Sigmoid colon (tissue), 7 donors: ENCODE results near the gene ZFAND3. TPM values are rescaled to one million over a fixed set of nuclear protein-coding genes. Genes with fewer than 3 reads are reported as not detected.

Experiments used
- DNase-seq: peaks from one replicate; pipeline ENCODE4 v3.0.0-alpha.2; 2019
- H3K27ac ChIP-seq, 4 donors: fragments of 200-600 bp; sonication (generic); one replicate each; pipeline ENCODE4 v1.5.1; 2016 to 2019; ENCODE audit warnings: mild to moderate bottlenecking in 1 of 4
- H3K27me3 ChIP-seq, 3 donors: fragments of 200-600 bp; sonication (generic); one replicate each; pipeline ENCODE4 v1.5.1; 2019; ENCODE audit warnings: mild to moderate bottlenecking in 1 of 3
- H3K36me3 ChIP-seq, 4 donors: fragments of 200-600 bp; sonication (generic); one replicate each; pipeline ENCODE4 v1.5.1; 2016 to 2019
- H3K4me1 ChIP-seq, 4 donors: fragments of 200-600 bp; sonication (generic); one replicate each; pipeline ENCODE4 v1.5.1; 2017 to 2019
- H3K4me3 ChIP-seq, 4 donors: fragments of 200-600 bp; sonication (generic); one replicate each; pipeline ENCODE4 v1.5.1; 2017 to 2019; ENCODE audit warnings: mild to moderate bottlenecking in 2 of 4, moderate library complexity in 1 of 4
- H3K9me3 ChIP-seq, 4 donors: fragments of 200-600 bp in 3 of 4; sonication (generic) in 3 of 4; one replicate each; pipeline versions ENCODE4 v1.5.1 to v1.6.1; 2013 to 2019
- EP300 ChIP-seq, 4 donors: sonication (generic); formaldehyde crosslinking; IDR thresholded peaks; one replicate each; pipeline ENCODE4 v1.6.1; 2017; ENCODE audit warnings: antibody characterized with exemption in 4 of 4
- POLR2A ChIP-seq, 2 donors: fragments of 450-650 bp; IDR thresholded peaks; one replicate each; pipeline ENCODE4 v1.6.1; 2016; ENCODE audit warnings: antibody characterized with exemption in 2 of 2, mild to moderate bottlenecking in 2 of 2, moderate library complexity in 2 of 2
- POLR2AphosphoS5 ChIP-seq, 4 donors: sonication (generic); formaldehyde crosslinking; IDR thresholded peaks; one replicate each; pipeline ENCODE4 v1.6.1; 2017; ENCODE audit warnings: antibody characterized with exemption in 4 of 4
- WGBS, 2 donors: extraction: QIAGEN DNeasy Blood & Tissue Kit; methylation state at CpG; one replicate each; pipeline ENCODE4 v1.1.7; 2013; 5-methylcytosine and 5-hydroxymethylcytosine counted together
- intact Hi-C: fragments of 100-400 bp; cut with DNase I; formaldehyde crosslinking; loops from one replicate; pipeline ENCODE4 v1.15.1; 2023
- polyA plus RNA-seq, 3 donors: library from polyadenylated mRNA; stranded (reverse); fragments of 200-250 nt; gene quantifications; one replicate each; pipeline ENCODE4 v1.2.3, GENCODE V29; 2013
- total RNA-seq, 4 donors: library from RNA; depleted of rRNA; stranded (reverse); fragments of >200 nt; gene quantifications; one replicate each; pipeline ENCODE4 v1.1.0, GENCODE V29; 2016
- TF ChIP-seq, protein P1 (sequence below), 4 experiments: fragments of 450-650 bp in 3 of 4; fragments of 200-600 bp in 1 of 4; IDR thresholded peaks; one replicate each; pipeline ENCODE4 v1.5.1; 2016 to 2019; ENCODE audit warnings: antibody characterized with exemption in 4 of 4, mild to moderate bottlenecking in 3 of 4, moderate library complexity in 2 of 4
- donor health status: healthy with polysubstance abuse.
- donor health status: Bipolar disorder and iron deficiency.
- donor health status: healthy.

The ZFAND3 gene
- total and polyA plus RNA-seq, 7 donors = 32.4 to 54.8 (median 39.0) TPM

DNA sequence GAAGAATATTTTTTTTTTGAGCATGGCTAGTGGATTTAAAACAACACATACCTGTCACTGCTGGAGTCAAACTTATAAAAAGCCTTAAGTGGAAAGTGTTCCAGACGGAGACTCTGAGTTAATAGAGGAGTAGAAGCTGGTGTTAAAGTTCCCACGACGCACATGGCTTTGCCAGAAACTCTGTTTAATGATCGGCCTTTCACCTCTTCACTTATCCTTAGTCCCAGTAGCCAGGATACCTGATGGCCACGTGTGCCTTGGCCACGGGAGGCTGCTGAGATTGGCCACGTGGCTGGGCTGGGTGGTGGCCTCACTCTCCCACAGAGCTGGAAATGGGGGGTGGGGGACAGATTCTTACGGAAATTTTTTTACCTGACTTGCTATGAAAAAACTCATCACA, 333.1 kb downstream of the ZFAND3 start:
- WGBS, 2 donors = 92 to 94% methylated on average over 8 of the region's 8 CpGs
- no peaks in the 10 kb centered on the region for H3K9me3 ChIP-seq
- peaks cover 0 to 9% (median 0%) of the 10 kb centered on the region in 4 donors for H3K4me1 ChIP-seq
- H3K4me3 ChIP-seq = no peak overlapping the region
- peaks cover 0 to 11% (median 0%) of the 10 kb centered on the region in 4 donors for H3K36me3 ChIP-seq
- H3K27me3 ChIP-seq = no peaks in the 10 kb centered on the region
- DNase-seq = no peak
- intact Hi-C loops = no loop called here
- H3K27ac ChIP-seq = no peak overlapping the region
- TF ChIP-seq POLR2A (IDR thresholded peaks at IDR 0.05) (no peak), POLR2AphosphoS5 (IDR thresholded peaks at IDR 0.05) (no peak), EP300 (IDR thresholded peaks at IDR 0.05) (no peak)
- TF ChIP-seq, protein P1, sequence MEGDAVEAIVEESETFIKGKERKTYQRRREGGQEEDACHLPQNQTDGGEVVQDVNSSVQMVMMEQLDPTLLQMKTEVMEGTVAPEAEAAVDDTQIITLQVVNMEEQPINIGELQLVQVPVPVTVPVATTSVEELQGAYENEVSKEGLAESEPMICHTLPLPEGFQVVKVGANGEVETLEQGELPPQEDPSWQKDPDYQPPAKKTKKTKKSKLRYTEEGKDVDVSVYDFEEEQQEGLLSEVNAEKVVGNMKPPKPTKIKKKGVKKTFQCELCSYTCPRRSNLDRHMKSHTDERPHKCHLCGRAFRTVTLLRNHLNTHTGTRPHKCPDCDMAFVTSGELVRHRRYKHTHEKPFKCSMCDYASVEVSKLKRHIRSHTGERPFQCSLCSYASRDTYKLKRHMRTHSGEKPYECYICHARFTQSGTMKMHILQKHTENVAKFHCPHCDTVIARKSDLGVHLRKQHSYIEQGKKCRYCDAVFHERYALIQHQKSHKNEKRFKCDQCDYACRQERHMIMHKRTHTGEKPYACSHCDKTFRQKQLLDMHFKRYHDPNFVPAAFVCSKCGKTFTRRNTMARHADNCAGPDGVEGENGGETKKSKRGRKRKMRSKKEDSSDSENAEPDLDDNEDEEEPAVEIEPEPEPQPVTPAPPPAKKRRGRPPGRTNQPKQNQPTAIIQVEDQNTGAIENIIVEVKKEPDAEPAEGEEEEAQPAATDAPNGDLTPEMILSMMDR (IDR thresholded peaks at IDR 0.05) = no peak

DNA sequence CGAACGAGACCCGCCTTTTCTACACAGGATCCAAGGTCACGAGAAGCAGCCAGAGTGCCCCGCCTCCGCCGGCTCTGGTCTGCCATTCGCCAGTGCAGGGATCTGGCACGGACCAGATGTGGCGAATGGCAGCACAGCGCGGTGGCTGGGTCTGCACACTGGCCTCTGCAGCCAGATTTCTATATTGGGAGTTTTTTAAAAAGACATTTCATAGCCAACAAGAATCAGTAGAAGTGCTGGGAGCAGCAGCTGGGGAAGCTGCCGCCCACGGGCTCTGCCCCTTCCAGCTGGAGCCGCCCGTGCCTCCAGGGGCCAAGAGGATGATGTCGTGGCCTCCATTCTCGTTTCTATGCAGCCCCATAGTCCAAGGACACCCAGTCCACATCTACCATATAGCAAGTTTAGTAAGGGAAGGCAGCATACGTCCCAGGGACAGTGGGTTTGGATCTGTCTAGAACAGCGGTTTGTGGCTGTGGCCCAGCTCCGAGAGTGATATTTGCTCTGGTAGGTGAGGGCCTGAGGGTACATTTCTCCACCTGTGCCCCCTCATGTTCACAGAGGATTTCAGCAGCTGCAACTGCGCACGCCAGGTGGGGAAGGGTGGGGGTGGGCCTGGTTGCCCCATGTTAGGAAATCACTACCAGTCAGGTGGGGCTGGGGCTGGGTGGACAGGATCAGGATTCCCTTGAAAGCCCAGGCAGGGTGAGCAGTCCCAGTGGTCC, 333.7 kb downstream of the ZFAND3 start:
- H3K4me1 ChIP-seq = peaks cover 0 to 9% (median 0%) of the 10 kb centered on the region in 4 donors
- no peak overlapping the region for H3K4me3 ChIP-seq
- H3K27me3 ChIP-seq = no peaks in the 10 kb centered on the region
- TF ChIP-seq POLR2AphosphoS5 (IDR thresholded peaks at IDR 0.05) (no peak), EP300 (IDR thresholded peaks at IDR 0.05) (no peak), POLR2A (IDR thresholded peaks at IDR 0.05) (no peak)
- TF ChIP-seq, protein P1 (IDR thresholded peaks at IDR 0.05) = no peak
- H3K9me3 ChIP-seq = no peaks in the 10 kb centered on the region
- peaks cover 0 to 11% (median 0%) of the 10 kb centered on the region in 4 donors for H3K36me3 ChIP-seq
- no peak overlapping the region for H3K27ac ChIP-seq
- no peak for DNase-seq
- WGBS, 2 donors = 86 to 90% methylated on average over 23 of the region's 23 CpGs
- intact Hi-C loops = no loop called here

DNA sequence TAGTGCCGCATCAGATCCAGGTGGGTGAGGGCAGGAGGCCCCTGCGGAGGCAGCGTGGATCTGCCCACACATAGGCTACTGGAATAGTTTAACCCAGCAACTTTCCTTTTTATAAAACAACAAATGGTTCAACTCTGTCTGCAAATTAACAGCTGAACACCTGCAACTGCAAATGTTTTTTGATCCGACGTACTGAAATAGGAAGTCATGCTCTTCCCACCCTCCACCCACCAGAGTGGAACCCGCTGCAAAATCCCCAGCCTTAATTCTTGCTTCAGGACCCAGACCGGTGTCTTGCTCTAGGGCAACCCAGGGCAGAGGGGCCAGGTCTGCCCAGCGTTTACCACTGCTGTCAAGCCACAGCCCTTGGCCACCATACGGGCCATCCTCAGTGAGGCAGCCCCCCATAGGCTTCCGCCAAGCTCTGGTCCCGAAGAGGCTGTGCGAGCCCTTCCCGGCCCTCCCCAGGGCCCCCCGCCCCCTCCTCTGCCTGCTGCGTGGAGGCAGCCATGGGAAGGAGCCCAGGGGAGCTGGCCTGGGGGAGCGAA, 334.3 kb downstream of the ZFAND3 start:
- Histone ChIP-seq H3K4me3 (no peak overlapping the region), H3K9me3 (no peaks in the 10 kb centered on the region), H3K27me3 (no peaks in the 10 kb centered on the region), H3K36me3 (peaks cover 0 to 11% (median 0%) of the 10 kb centered on the region in 4 donors), H3K4me1 (peaks cover 0 to 9% (median 0%) of the 10 kb centered on the region in 4 donors), H3K27ac (no peak overlapping the region)
- DNase-seq = no peak
- TF ChIP-seq, protein P1 (IDR thresholded peaks at IDR 0.05) = no peak
- TF ChIP-seq POLR2A (IDR thresholded peaks at IDR 0.05) (no peak), EP300 (IDR thresholded peaks at IDR 0.05) (no peak), POLR2AphosphoS5 (IDR thresholded peaks at IDR 0.05) (no peak)
- intact Hi-C loops = no loop called here
- WGBS, 2 donors = 84 to 95% methylated on average over 16 of the region's 16 CpGs

DNA sequence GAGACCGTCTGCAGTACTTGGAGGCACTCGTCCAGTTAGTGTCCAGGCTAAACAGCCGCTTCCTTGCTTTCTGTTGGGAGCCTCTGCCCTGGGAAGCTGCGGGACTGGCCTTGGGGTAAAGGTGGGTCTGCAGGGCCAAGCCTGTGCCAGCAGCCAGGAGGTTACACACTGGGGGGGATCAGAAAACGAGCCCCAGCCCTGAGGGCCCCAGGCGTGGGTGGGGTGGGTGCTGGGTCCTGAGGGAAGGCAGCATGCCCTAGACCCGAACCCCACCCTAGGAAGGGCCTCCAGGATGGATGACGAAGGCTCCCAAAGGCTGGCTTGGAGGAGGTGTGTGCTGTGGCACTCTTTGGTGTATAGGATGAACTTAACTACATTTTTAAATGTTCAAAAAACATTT, 335.2 kb downstream of the ZFAND3 start:
- WGBS, 2 donors = 88 to 90% methylated on average over 8 of the region's 8 CpGs
- no peaks in the 10 kb centered on the region for H3K9me3 ChIP-seq
- H3K4me1 ChIP-seq = peaks cover 0 to under 1% (median 0%) of the 10 kb centered on the region in 4 donors
- DNase-seq = no peak
- H3K4me3 ChIP-seq = no peak overlapping the region
- H3K27ac ChIP-seq = no peak overlapping the region
- TF ChIP-seq, protein P1 (IDR thresholded peaks at IDR 0.05) = no peak
- TF ChIP-seq POLR2AphosphoS5 (IDR thresholded peaks at IDR 0.05) = no peak
- TF ChIP-seq EP300 (IDR thresholded peaks at IDR 0.05) = no peak
- TF ChIP-seq POLR2A (IDR thresholded peaks at IDR 0.05) = no peak
- H3K36me3 ChIP-seq = peaks cover 0 to 11% (median 0%) of the 10 kb centered on the region in 4 donors
- H3K27me3 ChIP-seq = no peaks in the 10 kb centered on the region
- intact Hi-C loops = no loop called here
